T-helper 22 cell (primary cell): Measurements from ENCODE around the gene SH2B3.

Experiments
- DNase-seq: peaks from one replicate; pipeline ENCODE4 v3.0.0-alpha.2; 2020; ENCODE audit warnings: low read depth

SH2B3 gene

DNA sequence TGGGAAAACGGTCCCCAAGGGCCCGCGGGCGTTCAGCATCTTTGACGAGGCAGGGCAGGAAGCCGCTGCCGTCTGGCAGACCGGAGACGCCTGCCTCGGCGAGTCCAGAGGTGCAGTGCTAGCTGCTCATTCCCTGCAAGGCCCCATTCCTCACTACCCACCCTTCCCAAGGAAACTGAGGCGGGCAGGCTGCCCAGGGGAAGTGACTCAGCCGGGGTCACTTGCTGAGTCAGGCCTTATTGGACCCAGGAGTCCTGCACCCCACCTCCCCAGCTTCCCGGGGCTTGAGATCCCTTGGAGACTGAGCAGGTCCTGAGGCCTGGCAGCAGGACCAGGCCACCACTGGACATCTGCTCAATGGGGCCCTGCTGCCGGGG lies 3.7 kb downstream of the SH2B3 start:
- no peak for DNase-seq

DNA sequence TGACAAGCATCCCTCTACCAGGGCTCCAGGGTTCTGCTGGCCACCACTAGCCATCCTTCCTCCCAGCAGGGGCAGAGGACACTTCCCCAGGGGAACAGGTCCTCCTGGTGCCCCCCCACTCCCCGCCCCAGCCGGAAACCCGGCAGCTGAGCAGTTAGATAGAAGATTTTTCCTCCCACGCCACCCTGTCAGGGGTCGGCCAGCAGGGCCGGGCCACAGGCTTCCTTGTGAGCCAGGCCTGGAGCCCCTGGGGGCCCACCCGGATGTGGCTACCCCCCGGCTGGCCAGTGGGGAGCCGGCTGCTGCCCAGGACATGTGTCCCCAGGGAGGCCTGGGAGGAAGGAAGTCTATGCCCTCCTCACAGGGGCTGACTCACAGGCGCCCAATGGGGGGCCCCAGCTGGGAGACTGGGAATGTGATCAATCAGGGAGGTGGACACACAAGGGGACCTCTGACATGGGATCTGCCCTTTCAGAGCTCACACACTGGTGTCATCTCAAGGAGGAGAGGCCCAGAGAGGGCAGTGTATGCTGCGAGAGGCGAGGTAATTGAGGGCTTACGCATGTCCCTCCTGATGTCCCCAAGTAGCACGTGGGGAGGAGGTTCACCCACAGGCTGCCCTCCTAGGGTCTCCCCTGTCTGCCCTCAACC lies 4.2 kb downstream of the SH2B3 start:
- DNase-seq: no peak

DNA sequence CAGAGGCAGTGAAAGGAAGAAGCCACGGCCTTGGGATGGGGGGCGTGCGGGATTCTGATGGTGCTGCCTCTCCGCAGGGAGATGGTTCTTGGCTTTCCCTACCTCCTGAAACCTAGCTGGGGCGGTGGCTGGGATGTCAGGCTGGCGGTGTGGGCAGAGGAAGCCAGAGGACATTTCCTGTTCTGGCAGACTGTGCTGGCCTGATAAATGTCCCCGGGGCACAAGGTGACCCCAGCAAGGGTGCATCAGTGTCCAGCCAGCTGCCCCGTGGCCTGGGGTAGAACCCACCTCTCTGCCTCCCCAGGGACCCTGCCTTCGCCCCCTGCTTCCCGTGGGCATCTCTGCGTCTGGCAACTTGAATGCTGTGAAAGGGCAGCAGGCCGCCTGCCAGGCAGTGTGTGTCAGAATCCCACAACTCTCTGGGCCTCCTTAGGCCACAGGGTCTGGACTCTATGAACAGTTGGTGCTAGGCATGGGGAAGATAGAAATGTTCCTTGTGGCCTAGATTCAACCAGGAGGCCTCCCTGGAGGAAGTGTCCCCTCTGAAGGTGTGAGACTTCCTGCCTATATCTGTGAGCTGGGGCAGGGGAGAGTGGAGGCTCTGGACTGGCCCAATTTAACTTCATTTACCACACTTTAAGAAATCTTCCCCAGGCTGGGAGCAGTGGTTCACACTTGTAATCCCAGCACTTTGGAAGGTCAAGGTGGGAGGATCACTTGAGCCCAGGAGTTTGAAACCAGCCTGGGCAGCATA lies 4.9 kb downstream of the SH2B3 start:
- DNase-seq: no peak

DNA sequence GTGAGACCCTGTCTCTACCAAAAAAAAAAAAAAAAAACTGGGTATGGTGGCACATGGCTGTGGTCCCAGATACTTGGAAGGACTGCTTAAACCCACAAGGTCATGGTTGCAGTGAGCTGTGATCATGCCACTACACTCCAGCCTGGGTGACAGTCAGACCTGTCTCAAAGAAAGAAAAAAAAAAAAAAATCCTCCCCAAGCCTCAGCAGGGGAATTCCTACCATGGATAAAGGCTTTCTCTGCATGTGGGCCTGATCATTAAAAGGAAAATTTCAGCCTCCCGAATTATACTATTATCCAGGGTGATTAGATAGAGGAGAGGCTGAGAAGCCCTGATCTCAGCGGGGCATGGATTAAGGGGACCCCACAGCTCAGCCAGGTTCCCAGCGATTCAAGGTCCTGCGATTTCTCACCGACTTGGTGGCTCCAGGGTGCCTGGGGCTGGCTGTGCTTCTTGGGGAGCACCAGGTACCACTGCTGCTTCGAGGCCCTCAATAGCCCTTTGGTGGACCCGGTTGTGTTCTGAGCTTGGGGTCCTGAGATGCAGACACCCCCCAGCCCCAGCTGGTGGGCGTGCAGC lies 5.6 kb downstream of the SH2B3 start:
- DNase-seq: no peak

DNA sequence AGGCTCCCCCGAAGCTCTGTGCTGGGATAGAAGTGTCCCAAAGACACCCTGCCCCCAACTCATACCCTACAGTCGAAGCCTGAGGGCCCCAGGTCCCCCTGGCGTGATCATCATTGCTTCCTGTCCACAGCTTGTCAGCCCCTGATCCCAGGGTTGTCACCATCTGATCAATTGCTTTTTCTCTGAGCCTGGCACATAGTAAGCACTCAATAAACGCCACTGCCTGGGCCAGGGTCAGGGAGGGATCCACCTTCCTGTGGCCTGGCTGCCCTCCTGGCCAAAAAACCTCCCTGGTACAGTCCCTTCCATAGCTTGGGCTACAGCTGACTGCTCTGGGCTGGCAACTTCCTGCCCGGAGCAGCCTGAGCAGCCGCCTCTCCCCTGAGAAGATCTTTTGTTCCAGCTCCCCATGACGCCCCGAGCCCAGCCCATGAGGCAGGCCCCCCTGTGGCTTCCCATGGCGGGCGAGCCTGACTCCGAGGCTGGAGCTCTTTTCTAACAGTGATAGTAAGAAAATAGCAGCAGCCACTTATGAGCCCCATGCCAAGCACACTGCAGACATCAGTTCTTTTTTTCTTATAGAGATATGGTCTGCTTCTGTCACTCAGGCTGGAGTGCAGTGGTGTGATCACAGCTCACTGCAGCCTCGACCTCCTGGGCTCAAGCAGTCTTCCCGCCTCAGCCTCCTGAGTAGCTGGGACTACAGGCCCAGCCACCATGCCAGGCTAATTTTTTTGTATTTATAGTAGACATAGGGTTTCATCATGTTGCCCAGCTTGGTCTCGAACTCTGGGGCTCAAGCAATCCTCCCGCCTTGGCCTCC lies 6.5 kb downstream of the SH2B3 start:
- DNase-seq: no peak

DNA sequence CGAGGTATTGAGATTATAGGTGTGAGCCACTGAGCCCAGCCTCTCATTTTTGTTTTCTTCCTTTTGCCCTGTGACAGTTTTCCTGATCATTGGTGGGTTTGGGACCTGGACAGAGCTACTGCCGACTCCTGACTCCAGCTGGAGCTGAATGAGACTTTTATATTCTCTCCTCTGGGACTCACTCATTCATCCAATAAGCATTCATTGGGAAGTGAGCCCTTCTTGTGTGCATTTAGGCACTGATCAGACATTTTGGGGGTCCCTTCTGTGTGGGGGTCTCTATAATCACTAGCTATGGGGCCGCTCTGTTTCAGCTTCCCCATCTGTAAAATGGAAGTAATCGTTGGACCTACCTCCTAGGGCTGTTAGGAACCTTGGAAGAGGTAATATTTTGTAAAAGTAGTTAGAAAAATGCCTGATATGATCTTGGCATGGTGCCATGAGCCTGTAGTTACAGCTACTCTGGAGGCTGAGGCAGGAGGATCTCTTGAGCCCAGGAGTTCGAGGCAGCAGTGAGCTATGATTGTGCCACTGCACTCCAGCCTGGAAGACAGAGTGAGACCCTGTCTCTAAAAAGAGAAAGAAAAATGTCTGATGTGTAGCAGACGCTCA lies 7.2 kb downstream of the SH2B3 start:
- DNase-seq: no peak

DNA sequence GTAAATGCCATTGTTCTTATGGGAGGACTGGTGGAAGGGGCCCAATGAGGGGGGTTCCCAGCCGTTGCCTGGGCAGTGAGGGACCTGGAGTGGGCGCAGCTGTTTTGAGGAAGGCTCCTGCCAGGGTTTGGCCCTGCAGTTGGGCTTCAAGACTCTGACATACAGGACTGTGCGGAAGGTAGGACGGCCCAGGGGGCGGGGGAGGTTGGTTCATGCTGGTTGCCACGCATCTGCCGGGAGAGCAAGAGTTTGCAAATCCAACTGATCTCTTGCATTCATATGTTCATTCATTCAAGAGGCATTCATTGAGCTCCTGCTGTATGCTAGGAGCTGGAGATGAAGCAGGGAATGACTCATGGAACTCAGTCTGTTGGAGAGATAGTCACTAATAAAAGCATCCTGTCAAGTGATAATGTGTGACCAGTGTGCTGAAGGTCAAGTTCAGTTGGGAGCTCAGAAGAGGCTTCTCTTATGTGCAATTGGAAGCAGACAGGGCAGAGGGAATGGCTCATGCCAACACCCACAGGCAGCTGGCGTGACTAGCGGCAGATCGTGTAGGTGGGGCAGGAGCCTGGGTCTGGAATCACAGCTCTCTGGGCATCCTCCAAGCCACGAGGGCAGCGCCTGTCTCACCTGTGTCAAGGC lies 7.8 kb downstream of the SH2B3 start:
- no peak for DNase-seq

DNA sequence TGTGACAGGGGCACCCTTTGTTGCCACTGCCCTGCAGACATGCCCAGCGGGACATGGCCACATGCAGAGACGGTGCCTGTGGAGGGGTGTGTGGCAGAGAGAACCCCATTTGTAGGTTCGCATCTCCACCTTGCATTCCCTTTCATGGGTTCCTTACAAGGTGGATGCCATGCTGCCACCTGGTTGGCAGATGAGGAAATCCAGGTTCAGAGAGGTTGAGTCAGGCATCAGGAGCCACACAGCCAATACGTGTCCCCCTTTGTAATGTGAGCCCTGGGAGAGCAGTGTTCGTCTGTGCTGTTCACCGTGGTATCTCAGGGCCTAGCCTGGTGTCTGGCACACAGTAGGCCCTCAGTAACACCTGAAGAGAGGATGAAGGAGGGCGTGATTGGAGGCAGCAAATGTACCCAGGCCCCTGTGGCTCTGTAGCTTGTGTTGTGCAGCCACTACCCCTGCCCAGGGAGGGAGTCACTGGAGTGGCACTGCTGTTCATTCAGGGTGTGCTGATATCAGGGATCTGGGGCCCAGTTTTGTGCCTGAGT lies 9.1 kb downstream of the SH2B3 start:
- no peak for DNase-seq

DNA sequence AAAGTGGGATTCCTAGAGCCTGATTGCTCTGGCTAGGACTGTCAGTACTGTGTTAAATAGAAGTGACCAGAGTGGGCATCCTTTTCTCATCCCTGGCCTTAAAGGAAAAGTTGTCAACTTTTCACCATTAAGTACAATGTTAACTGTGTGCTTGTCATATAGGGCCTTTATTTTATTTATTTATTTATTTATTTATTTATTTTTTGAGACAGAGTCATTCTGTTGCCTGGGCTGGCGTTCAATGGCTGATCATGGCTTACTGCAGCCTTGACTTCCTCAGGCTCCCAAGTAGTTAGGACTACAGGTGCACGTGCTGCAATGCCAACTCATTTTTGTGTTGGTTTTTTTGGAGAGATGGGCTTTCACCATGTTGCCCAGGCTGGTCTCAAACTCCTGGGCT lies 11.6 kb downstream of the SH2B3 start:
- no peak for DNase-seq

DNA sequence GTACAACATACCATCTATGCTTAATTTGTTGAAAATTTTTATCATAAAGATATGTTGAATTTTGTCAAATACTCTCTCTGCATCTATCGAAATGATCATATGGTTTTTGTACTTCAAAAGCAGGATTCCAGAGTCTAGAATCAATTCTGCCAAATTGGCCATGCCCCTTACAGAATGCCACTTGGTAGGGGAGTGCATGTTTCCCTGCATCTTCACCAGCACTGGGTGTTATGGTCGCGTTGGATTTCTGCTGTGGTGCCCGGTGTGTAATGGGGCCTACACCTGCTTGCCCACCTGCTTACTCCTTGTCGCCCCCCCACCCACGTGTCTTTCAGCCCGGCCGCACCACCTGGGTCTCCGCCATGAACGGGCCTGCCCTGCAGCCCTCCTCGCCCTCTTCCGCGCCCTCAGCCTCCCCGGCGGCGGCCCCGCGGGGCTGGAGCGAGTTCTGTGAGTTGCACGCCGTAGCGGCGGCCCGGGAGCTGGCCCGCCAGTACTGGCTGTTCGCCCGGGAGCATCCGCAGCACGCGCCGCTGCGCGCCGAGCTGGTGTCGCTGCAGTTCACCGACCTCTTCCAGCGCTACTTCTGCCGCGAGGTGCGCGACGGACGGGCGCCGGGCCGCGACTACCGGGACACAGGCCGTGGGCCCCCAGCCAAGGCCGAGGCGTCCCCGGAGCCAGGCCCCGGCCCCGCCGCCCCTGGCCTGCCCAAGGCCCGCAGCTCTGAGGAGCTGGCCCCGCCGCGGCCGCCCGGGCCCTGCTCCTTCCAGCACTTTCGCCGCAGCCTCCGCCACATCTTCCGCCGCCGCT lies 12.3 kb downstream of the SH2B3 start:
- DNase-seq: no peak

DNA sequence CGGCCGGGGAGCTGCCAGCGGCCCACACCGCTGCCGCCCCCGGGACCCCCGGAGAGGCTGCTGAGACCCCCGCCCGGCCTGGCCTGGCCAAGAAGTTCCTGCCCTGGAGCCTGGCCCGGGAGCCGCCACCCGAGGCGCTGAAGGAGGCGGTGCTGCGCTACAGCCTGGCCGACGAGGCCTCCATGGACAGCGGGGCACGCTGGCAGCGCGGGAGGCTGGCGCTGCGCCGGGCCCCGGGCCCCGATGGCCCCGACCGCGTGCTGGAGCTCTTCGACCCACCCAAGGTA lies 12.8 kb downstream of the SH2B3 start:
- DNase-seq: no peak

DNA sequence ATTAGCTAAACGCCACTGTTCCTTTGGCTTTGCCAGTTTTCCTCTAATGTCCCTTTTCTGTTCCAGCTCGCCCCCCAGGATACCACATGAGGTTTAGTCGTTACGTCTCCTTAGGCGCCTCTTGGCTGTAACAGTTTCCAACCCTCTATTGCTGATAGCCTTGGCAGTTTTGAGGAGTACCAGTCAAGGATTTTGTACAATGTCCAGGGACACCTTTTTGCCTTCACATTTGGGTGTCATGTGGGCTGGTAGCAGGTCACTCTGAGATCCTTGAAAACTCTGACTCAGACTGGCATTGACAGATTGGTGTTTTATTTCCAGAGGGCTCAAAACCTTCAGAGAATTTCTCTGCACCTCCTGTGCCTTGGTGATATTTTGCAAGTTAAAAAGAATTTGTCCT lies 14.1 kb downstream of the SH2B3 start:
- DNase-seq: no peak

DNA sequence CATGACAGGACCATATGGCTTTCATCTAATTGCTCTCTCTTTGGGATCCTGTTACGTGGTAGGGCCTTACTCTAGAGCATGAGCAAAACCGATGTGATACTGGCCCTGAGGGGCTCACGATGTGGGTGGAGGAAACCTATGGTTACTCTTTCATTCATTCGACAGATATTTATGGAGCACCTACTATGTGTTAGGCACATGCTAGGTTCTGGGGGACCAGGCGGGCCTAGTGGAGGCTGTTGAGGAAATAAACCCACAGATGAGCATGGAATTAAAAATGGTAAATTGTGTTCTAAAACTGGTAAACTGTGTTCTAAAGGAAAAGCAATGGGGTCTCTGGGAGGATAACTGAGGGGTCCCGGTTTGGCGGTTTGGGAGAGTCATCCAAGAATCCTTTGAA lies 14.8 kb downstream of the SH2B3 start:
- DNase-seq: no peak

DNA sequence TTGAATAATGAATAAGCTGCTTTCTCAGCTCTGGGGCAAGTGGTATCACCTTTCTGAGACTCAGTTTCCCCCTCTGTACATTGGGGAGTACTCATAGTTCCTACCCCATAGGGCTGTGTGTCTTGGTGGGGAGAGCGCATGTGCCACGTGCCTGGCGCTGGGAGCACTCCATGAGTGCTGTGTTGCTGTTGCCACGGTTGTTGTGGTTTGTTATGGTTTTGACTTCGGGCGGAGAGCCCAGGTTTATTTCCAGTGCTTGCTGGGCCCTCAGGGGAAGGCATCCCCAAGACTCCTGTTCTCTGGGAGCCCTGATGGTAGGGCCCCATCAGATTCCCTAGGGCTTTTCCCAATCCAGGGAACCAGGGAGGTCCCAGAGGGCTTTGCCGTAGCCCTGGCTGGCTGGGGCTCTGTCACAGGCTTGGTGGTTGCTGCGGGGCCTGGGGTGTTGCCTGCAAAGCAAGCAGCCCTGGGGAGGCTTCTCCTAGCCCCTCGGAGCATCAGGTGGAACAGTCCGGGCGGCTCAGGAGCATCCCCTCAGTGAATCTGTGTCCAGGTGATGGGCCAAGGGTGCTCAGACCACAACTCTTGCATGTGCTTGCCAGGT lies 18.6 kb downstream of the SH2B3 start:
- no peak for DNase-seq

DNA sequence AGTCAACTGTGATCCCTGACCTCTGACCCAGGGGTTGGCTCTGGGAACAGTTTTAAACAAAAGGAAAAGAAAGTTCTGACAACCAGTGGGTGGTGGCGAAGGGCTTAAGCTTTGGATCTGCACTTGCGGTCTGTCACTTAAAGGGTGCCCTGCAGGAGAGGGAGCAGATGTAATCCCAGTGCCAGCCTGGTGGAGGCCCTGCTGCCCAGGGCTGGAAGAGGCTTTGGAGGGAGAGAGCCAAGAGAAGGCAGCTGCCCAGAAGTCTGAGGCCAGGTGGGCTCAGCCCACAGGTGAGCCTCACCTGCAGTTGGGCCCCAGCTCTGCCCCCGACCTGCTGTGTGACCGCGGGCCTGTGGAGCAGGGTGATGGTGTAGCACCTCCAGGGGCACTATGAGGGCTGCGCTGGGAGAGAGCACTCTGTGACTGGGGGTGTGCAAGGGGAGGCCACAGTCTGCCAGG lies 19.1 kb downstream of the SH2B3 start:
- DNase-seq: no peak

DNA sequence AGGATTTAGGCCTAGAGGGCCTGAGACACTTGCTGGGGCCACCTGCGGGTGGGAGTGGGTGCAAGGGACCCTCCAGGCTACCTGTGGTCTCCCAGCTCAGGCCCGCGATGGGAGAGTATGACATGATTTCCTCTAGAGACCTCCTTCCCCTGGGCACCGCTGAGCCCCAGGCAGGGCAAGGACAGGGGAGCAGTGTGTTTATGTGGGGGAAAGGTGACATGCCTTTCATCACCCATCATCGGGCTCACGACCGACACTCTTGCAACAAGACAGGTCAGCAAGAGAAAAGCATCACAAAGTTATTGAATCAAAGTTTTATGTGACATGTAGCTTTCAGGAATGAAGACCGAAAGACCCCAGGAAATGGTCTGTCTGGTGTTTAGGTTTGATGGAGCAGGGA lies 19.9 kb downstream of the SH2B3 start:
- no peak for DNase-seq

DNA sequence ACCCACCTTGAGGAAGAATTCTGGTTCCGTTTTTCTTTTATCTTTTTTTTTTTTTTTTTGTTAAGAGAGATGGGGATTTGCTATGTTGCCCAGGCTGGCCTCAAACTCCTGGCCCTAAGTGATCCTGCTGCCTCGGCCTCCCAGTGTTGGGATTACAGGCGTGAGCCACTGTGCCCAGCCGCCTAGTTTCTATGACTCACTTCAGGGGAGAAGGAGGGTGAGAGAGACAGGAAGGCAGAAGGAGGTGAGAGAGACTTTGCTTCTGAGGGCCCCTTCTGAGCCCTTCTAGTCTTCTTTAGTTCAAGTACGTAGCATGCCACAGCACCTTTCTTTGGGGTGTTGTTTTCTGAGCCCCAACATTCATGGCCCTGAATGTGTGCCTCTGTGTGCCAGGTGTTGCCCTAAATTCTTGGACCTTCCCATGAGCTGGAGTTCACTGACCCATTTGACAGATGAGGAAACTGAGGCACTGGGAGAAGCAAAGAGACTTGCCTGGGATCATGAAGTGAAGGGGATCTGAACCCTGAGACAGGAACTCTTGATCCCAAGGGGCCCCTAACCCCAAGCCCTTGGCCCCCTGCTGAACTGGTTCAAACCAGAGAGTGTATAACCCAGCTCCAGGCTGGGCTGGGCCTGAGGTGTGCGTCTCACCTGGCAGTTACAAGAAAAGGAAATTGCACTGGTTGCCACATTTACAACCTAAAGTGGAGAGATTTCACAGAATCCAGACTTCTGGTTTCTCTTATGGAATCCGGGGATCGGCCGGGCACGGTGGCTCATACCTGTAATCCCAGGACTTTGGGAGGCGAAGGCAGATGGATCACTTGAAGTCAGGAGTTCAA lies 20.8 kb downstream of the SH2B3 start:
- DNase-seq: peak; percentile 17

DNA sequence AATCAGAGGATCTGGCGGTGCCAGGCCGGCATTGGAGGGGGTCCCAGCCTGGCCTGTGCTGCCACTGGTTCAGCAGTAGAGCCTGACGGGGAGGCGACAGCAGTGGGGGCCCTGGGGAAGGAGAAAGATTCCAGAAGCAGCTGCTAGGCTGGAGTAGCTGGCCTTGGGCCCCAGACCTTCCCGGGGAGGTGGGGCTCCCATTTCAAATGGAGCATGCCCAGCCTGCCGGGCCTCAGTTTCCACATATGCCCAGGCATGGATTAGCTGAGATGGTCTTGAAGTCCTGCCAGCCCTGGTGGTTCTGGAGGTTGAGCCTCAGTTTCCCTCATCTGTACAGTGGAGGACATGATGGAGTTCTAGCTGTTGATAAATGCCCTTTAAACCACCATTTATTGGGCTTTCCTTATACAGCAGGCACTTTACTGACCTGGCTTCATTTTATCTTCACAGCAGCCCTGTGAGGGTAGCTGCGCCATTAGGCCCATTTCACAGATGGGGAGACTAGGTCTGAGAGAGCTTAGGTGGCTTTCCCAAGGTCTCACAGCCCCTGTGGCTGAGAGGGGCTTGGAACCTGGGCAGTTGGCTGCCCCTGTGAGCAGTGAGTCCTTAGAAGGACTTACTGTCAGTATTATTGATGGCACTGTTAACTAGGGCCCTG lies 21.8 kb downstream of the SH2B3 start:
- DNase-seq: no peak
